Lung microvascular endothelial cell (primary cell): Measurements from ENCODE around the gene LDLRAD4. TPM values are rescaled to one million over a fixed set of nuclear protein-coding genes. Genes with fewer than 3 reads are reported as not detected.
"Not testable (repeated sequence)": the region's sequence is repeated elsewhere in the genome, so short reads cannot be mapped to it uniquely, and the experiment has no call there.

Experiments
- DNase-seq, 2 donors: peaks; one replicate each; pipeline versions ENCODE4 v3.0.0 to v3.0.0-alpha.2; 2010; ENCODE audit warnings: low read depth in 2 of 2
- total RNA-seq: library from RNA; depleted of rRNA; stranded (reverse); fragments of >200 nt; gene quantifications from 2 replicates; pipeline ENCODE4 v1.2.1, GENCODE V29; 2014

Gene LDLRAD4
- total RNA-seq, 1 donor from 2014 or later: 22.2 TPM

- no peak for DNase-seq
Observed at GRCh38 chr18:13585379-13586153, 367.0 kb downstream of the LDLRAD4 start.

DNA sequence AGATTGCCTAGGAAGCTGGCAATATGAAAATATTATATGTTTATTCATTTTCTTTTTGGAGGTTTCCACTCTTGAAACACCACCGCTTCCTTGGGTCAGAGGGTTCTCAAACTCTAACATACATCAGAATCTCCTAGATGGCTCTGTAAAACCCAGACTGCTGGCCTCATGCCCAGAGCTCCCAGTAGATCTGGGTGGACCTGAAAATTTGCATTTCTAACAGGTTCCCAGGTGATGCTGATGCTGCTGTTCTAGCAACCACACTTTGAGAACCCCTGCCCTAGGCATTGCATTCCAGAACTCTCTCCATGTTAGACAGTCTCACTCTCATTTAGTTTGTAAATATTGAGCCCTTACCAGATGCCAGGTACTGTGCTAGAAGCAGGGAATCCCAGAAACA is 368.4 kb downstream of the LDLRAD4 start:
- no peak for DNase-seq

- DNase-seq: no peak
Observed at GRCh38 chr18:13587477-13587876, 368.9 kb downstream of the LDLRAD4 start.

GRCh38 chr18:13587937-13588336 is 369.4 kb downstream of the LDLRAD4 start:
- no peak for DNase-seq

GRCh38 chr18:13589316-13589715 is 370.8 kb downstream of the LDLRAD4 start:
- no peak for DNase-seq

- no peak for DNase-seq
Observed at GRCh38 chr18:13589943-13590342, 371.4 kb downstream of the LDLRAD4 start.

DNA sequence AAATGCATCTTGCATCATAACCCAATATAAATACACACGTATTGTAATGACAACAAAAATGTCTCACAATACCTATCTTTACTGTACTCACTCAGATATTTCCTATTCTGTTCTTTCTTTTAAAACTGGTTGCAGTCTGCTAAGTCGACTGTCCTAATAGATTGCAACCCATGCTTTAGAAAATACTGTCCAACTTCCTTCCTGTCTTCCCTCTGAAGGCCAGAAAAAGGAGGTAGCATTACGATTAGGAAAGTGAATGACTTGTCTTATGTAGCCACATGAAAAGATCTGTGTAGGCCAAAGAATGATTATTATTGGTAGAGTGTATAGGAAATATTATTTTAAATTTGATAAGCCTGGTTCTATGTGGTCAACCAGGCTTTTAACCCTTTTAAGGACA is 373.7 kb downstream of the LDLRAD4 start:
- no peak for DNase-seq

DNA sequence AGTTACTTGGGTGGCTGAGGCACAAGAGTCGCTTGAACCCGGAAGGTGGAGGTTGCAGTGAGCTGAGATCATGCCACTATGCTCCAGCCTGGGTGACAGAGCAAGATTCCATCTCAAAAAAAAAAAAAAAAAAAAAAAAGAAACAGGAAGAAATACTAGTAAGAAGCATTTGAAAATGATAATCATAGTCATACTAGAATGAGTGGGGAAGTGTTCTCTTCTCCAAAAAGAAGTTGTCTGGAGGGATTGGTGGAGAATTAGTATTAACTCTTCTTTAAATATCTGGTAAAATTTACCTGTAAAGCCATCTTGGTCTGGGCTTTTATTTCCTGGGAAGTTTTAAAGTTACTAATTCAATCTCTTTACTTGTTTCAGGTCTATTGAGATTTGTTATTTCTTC is 376.0 kb downstream of the LDLRAD4 start:
- no peak for DNase-seq

DNA sequence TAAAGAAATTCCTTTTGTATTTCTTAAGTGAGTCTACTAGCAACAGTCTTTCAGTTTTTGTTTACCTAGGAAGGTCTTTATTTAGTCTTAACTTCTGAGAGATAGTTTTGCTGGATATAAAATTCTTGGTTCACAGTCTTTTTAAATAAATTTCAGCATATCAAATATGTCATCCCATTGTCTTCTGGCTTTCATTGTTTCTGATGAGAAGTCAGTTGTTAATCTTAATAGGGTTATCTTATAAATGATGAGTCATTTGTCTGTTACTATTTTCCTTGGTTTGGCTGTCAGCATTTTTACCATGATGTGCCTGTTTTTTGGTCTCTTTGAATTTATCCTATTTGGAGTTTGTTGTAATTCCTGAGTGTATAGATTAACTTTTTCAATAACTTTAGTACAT is 378.5 kb downstream of the LDLRAD4 start:
- DNase-seq: no peak

DNA sequence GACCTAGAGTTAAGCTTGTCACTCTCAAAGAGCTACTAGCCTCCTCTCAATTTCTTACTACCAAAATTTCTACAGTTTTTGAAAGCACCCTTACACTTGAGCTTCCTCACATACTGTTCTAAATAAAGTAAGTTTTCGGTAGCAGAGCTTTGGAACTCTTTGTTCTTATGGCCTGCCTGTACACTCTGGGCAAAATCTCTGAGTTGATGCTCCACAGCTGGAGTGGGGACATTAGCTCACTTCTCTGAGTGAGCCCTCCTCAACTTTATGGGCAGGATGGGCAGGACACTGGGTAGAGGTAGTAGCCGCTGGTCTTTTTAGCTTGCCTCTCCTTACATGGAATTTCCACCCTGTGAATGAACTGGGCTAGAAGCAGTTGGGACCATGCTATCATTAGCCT is 380.0 kb downstream of the LDLRAD4 start:
- DNase-seq: no peak

DNA sequence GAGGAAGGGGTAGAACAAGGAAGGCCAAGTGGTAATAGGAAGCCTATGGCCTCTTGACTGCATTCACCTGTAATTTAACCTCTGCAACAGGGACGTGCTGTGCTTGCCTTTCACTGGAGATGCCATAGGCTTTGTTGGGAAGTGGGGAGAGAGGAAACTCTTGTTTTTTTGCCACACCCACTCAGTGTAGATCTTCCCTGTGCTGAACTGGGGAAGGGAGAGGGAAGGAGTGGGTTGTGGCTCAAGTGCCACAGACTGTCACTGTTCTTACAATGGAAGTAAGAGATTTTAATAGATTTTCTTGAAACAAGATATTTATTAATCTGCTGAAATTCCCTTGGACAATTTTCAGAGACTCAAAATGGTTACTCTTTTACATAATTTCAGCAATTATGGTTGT is 380.5 kb downstream of the LDLRAD4 start:
- no peak for DNase-seq

DNA sequence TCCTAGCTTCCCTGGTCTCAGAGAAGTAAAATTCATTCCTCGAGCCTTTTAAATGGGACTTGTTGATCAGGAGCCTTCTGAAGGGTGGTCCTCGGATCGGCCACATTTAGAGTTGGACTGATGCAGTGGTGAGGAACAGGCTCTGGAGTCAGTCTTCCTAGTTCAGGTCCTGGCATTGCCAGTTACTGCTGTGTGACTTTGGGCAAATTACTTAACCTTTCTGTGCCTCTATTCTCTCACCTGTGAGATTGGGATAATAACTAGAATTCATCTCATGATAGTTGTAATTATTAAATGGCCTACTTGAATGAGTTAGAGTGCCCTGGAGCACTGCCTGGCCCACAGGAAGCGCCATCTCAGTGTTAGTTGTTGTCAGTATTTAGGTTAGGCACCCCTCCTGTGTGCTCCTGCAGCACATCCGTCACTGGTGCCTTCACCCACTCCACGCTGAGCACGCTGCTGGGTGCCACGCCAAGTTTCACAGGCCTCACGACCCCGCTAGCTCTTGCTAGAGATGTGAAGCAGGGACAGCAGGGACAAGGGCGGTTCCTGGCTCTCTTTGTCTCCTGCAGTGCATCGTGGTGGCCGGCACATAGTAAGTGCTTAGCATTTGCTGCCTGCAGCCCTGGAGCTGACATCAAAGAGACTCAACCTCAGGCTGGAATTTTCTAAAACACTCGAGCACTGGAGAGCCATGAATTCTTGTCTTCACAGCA is 384.9 kb downstream of the LDLRAD4 start:
- DNase-seq: no peak

GRCh38 chr18:13604786-13605185 is 386.2 kb downstream of the LDLRAD4 start:
- no peak for DNase-seq

DNA sequence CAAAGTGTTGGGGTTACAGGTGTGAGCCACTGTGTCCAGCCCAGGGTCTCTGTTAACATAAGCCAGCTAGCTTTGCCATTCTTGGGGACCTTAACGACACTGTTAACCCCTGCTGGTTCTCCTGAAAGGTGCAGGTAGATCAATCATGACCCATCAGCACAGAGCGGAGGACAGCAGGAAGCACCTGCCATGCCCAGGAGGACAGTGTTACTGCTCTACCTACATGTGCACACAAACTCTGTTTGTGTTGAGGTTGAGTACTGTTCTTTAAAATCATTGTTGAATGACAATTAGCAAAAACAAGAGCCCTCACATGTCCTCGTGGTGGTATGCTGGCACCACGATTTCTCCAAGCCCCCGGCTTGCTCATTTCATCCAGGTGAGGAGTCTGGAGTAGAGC is 386.9 kb downstream of the LDLRAD4 start:
- DNase-seq: no peak

DNA sequence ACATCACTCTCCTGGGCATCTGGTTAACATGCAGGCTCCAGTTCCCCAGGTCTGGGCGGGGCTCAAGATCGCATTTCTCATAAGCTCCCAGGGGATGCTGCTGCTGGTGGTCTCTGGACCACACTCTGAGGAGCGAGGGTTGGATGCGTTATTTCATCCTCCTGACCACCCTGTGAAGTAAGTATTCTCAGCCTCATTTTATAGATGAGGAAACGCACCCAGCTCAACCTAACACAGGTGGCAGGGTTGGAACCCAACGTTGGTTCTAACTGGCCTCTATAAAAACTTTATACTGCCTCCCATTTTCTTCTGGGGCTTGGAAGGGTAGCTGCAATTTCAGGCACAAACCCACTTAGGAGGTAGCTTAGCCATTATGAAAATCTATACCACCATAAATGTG is 387.3 kb downstream of the LDLRAD4 start:
- no peak for DNase-seq

DNA sequence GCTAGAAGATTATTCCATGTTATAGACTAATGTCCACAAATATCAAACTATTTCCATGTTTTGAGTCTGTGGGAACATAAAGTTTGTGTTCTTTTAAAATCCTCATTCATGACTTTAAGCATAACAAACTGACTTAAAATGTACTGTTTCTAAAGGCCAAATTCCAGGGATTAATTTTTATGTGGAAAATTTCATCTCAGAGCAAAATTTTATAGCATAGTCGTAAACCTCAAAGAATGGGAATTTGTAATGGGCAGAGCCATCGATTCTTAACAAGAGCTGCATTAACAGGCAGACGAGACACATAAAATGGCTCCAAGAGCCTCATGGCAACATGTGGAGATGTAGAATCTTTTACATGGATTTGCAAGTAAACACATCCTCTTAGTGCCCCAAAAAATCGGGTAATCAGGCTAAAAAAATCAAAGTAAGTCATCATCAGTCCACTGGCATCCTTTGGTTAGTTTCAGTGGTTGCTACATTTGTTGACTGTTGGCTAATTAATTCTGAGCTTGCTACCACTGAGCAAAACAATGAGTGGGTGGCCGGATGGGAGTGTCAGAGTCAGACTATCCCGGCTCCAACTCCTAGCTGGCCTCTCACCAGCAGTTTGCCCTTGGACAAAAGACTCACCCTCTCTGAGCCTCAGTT is 388.2 kb downstream of the LDLRAD4 start:
- no peak for DNase-seq

DNA sequence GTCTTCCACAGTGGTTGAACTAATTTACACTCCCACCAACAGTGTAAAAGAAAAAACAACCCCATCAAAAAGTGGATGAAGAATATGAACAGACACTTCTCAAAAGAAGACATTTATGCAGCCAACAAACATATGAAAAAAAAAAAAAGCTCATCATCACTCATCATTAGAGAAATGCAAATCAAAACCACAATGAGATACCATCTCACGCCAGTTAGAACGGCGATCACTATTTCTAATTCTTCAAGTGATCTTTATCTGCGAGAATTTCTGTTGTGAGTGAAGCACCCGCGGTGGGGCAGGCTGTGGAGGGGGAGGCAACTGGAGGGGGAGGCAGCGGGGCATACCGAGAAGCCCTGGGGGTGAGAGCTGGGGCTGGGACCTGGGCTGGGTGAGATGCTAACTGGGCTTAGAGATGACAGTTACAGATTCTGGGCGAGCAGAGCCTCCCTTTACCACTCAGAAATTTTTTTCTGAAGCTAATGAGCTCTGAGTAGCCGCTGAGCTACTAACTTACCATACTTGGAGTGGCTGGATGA is 389.5 kb downstream of the LDLRAD4 start:
- DNase-seq: not testable (repeated sequence)

DNA sequence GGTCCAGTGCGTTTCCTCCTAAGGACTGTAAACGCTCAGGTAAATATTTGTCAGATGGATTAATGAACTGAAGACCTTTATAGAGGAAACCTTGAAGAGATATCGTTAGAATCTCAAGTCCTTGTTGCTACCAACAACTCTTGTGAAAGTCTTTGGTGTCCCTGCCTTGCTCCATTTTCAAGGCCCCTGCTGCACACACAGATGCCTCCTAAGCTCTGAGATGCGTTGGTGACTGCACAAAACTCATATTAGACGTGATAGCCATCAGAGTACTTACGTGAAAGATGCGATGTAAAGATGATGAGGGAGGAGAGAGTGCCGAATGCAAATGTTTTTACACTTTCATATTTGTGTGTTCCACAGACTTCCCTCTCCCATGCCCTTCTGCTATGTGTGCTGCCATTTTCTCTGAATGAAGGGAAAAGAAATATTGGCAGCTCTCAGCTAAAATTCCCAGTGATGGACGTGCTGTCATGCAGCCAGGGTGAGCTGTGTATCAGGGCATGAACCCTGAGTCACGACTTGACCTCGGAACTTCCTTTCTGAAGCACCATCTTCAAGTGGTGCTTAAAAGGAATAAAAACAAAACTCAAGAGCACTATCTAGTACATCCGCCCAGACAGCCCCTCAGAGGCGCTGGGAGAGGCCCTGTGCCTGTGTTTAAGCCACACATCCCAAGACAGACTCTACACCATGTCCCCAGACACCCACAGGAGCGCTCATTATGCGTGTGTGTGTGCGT is 390.4 kb downstream of the LDLRAD4 start:
- no peak for DNase-seq

- DNase-seq: no peak
Observed at GRCh38 chr18:13610555-13611141, 392.1 kb downstream of the LDLRAD4 start.

DNA sequence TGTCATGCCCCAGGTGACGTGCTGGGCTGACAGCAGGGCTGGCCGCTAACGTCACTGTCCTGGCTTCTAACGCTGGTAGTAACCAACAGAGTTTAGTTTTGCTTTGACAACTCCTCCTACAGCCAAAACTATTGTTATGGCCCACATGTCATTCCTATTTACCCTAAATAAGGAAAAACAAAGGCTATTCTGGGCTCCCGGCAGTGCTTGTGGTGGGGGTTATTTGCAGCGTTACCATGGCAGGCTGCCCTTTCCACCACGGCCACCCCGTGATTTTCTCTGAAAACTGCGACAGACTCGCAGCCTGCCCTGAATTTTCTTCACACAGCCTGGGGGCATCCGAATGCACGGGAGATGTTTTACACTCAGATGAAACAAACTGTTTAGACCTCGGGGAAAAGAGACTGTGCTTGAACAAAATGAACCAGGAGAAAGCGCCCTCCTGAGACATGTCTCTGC is 392.6 kb downstream of the LDLRAD4 start:
- peak; percentile 81 to 95 for DNase-seq

GRCh38 chr18:13611601-13612195 is 393.1 kb downstream of the LDLRAD4 start:
- peak; percentile 22 to 59 for DNase-seq
